Progenitor cell of endocrine pancreas (in vitro differentiated cells): ENCODE measurements around the gene ELAVL3. TPM values are rescaled to one million over a fixed set of nuclear protein-coding genes. Genes with fewer than 3 reads are reported as not detected.
"Not testable (repeated sequence)": the region's sequence is repeated elsewhere in the genome, so short reads cannot be mapped to it uniquely, and the experiment has no call there.

Experiments used
- DNase-seq: peaks from one replicate; pipeline ENCODE4 v3.0.0; 2021; ENCODE audit warnings: low spot score; ENCODE audit not compliant: unreplicated experiment
- H3K27ac Mint-ChIP-seq: 2 replicates; pipeline ENCODE4 v1.8.0; 2021; ENCODE audit warnings: mild to moderate bottlenecking, moderate library complexity, mixed read lengths
- H3K27me3 Mint-ChIP-seq: 2 replicates; pipeline ENCODE4 v1.8.0; 2021; ENCODE audit warnings: mixed read lengths
- H3K36me3 Mint-ChIP-seq: 2 replicates; pipeline ENCODE4 v1.8.0; 2022; ENCODE audit warnings: mixed read lengths; ENCODE audit not compliant: insufficient read depth
- H3K4me1 Mint-ChIP-seq: 2 replicates; pipeline ENCODE4 v1.8.0; 2021; ENCODE audit warnings: low read depth, mixed read lengths
- H3K4me3 Mint-ChIP-seq: 2 replicates; pipeline ENCODE4 v1.8.0; 2021; ENCODE audit warnings: low read depth, mild to moderate bottlenecking, moderate library complexity, mixed read lengths
- H3K9me3 Mint-ChIP-seq: 2 replicates; pipeline ENCODE4 v1.8.0; 2021; ENCODE audit warnings: low read depth, mixed read lengths
- total RNA-seq: library from RNA; stranded (reverse); gene quantifications from 2 replicates; pipeline ENCODE4 v1.2.1, GENCODE V29; 2021
- TF ChIP-seq, protein P1 (sequence below): fragments of 200-600 bp; sonication (generic); IDR thresholded peaks from one replicate; pipeline ENCODE4 v1.5.0; 2021; ENCODE audit warnings: antibody characterized with exemption, mild to moderate bottlenecking; ENCODE audit not compliant: unreplicated experiment

Gene ELAVL3
- total RNA-seq, 1 donor from 2014 or later = 1.4 TPM

GRCh38 chr19:11479898-11480714, 740 bp downstream of the ELAVL3 start:
- H3K4me3 Mint-ChIP-seq = no peak overlapping the region
- TF ChIP-seq, protein P1, sequence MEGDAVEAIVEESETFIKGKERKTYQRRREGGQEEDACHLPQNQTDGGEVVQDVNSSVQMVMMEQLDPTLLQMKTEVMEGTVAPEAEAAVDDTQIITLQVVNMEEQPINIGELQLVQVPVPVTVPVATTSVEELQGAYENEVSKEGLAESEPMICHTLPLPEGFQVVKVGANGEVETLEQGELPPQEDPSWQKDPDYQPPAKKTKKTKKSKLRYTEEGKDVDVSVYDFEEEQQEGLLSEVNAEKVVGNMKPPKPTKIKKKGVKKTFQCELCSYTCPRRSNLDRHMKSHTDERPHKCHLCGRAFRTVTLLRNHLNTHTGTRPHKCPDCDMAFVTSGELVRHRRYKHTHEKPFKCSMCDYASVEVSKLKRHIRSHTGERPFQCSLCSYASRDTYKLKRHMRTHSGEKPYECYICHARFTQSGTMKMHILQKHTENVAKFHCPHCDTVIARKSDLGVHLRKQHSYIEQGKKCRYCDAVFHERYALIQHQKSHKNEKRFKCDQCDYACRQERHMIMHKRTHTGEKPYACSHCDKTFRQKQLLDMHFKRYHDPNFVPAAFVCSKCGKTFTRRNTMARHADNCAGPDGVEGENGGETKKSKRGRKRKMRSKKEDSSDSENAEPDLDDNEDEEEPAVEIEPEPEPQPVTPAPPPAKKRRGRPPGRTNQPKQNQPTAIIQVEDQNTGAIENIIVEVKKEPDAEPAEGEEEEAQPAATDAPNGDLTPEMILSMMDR = no peak
- H3K36me3 Mint-ChIP-seq = peaks cover 4% of the 10 kb centered on the region
- peaks cover 54% of the 10 kb centered on the region for H3K27me3 Mint-ChIP-seq
- DNase-seq = no peak
- H3K9me3 Mint-ChIP-seq = no peaks in the 10 kb centered on the region
- H3K4me1 Mint-ChIP-seq = no peaks in the 10 kb centered on the region
- H3K27ac Mint-ChIP-seq = no peak overlapping the region

- Mint-ChIP-seq H3K36me3 (peaks cover 4% of the 10 kb centered on the region), H3K4me1 (no peaks in the 10 kb centered on the region), H3K27ac (peak overlapping the region; percentile 13), H3K4me3 (peak overlapping the region; percentile 24), H3K9me3 (no peaks in the 10 kb centered on the region), H3K27me3 (peaks cover 56% of the 10 kb centered on the region)
- DNase-seq = peak; percentile 40
- TF ChIP-seq, protein P1 = no peak
Observed at GRCh38 chr19:11479090-11479897, 1.6 kb downstream of the ELAVL3 start.

DNA sequence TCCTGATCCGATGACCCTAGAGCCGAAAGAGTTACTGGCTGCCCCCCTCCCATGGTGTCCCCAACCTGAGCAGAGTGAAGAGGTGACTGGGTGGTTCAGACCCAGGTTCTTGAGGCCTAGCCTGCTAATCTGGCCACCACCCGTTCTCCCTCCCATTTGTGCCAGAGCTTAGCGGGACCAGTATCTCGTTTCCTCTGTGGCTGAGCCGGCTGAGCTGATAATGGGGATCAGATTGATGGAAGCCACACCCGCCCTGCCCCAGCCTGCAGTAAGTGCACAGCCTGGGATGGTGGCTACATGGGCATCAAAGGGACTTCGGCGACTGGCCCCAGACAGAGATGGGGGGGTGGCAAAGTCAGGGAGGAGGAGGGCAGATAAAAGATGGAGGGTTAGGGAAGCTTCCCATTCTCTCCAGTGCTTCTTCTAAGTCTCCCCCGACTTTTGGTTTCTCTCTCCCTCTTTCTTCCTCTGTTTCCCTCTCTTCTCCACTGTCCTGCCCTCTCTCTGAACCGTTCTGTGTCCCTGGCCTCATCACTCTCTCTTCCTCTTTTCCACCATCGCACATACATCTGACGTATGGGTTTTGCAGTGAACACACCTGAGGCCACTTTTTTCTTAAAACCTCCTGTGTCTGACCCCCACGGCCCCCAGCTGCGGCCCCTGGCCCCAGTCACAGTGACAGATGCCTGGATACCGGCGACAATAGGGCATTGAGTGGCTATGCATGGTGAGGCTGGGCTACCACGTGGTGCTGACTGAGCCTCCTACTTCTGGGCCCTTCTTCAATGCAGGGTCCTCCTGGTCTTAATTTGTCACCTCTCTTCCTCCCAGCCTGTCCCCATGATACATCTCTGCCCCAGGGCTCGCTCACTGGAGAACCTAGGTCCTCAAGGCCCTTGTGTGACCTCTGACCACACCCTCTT, 2.4 kb downstream of the ELAVL3 start:
- TF ChIP-seq, protein P1 = no peak
- Mint-ChIP-seq H3K9me3 (no peaks in the 10 kb centered on the region), H3K36me3 (no peaks in the 10 kb centered on the region), H3K27ac (peak overlapping the region; percentile 67), H3K27me3 (peaks cover 60% of the 10 kb centered on the region), H3K4me3 (no peak overlapping the region), H3K4me1 (no peaks in the 10 kb centered on the region)
- DNase-seq = no peak

DNA sequence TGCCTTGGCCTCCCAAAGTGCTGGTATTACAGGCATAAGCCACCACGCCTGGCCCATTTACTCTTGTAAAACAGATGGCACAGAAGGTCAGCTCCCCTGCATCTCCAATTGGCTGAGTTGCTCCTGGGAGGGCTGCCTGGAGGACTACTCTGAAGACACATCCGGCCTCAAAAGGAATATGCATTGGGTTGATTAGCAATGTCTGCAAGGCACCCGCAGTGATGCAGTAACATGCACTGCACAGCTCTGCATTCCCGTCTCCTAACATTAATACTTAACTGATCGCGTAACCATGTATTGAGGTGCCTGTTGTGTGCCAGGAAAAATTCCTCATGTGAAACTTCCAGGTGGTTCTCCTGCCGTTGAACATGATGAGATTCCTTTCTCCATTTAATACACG, 5.0 kb downstream of the ELAVL3 start:
- H3K27me3 Mint-ChIP-seq = peaks cover 53% of the 10 kb centered on the region
- no peaks in the 10 kb centered on the region for H3K4me1 Mint-ChIP-seq
- H3K9me3 Mint-ChIP-seq = no peaks in the 10 kb centered on the region
- no peak overlapping the region for H3K27ac Mint-ChIP-seq
- TF ChIP-seq, protein P1 = no peak
- DNase-seq = no peak
- H3K36me3 Mint-ChIP-seq = no peaks in the 10 kb centered on the region
- no peak overlapping the region for H3K4me3 Mint-ChIP-seq

DNA sequence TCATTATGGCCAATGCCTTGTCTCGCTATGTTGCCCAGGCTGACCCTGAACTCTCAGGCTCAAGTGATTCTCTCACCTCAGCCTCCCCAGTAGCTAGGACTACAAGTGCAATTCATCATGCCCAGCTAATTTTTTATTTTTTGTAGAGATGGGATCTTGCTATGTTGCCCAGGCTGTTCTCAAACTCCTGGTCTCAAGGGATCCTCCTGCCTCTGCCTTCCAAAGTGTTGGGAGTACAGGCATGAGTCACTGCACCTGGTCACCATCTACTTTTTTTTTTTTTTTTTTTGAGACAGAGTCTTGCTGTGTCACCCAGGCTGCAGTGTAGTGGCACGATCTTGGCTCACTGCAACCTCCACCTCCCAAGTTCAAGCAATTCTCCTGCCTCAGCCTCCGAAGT, 5.5 kb downstream of the ELAVL3 start:
- not testable (repeated sequence) for H3K27ac Mint-ChIP-seq, H3K4me1 Mint-ChIP-seq, DNase-seq, H3K4me3 Mint-ChIP-seq, H3K36me3 Mint-ChIP-seq, H3K9me3 Mint-ChIP-seq
- H3K27me3 Mint-ChIP-seq = peaks cover 53% of the 10 kb centered on the region
